Keratinocyte (primary cell): Measurements from ENCODE around the gene KRTAP12-1. TPM values are rescaled to one million over a fixed set of nuclear protein-coding genes. Genes with fewer than 3 reads are reported as not detected.

Experiments used
- DNase-seq: peaks from one replicate; pipeline ENCODE4 v3.0.0-alpha.2; 2011; ENCODE audit warnings: low read depth, missing footprints, low spot score
- FAIRE-seq: peaks from 2 replicates; lab custom pipeline; 2011; peaks lifted over from hg19 to GRCh38; lab: Jason Lieb, UNC
- H2AFZ ChIP-seq: 2 replicates; pipeline ENCODE4 v1.6.0; 2012; ENCODE audit warnings: low read length, control low read depth, inconsistent platforms; ENCODE audit not compliant: control insufficient read depth
- H3K27ac ChIP-seq: 2 replicates; pipeline ENCODE4 v1.5.1; 2011; ENCODE audit warnings: low read length; ENCODE audit not compliant: control insufficient read depth, insufficient read depth
- H3K27me3 ChIP-seq: 3 replicates; pipeline ENCODE4 v1.6.0; 2011; ENCODE audit warnings: low read length; ENCODE audit not compliant: control insufficient read depth, insufficient read depth; ENCODE audit errors: extremely low read depth
- H3K36me3 ChIP-seq, 2 experiments: 2 replicates in 1 of 2; 3 replicates in 1 of 2; pipeline ENCODE4 v1.5.1; 2011; ENCODE audit warnings: low read length in 2 of 2, mild to moderate bottlenecking in 1 of 2; ENCODE audit not compliant: control insufficient read depth in 2 of 2, insufficient read depth in 2 of 2; ENCODE audit errors: extremely low read depth in 1 of 2
- H3K4me1 ChIP-seq: 3 replicates; pipeline ENCODE4 v1.5.1; 2011; ENCODE audit warnings: low read length; ENCODE audit not compliant: control insufficient read depth, insufficient read depth; ENCODE audit errors: extremely low read depth
- H3K4me2 ChIP-seq: 3 replicates; pipeline ENCODE4 v1.6.0; 2011; ENCODE audit warnings: low read depth, low read length; ENCODE audit not compliant: control insufficient read depth, insufficient read depth; ENCODE audit errors: extremely low read depth
- H3K4me3 ChIP-seq, 3 experiments: fragments of 200-600 bp in 1 of 3; sonication (generic) in 1 of 3; 2 replicates in 2 of 3; 3 replicates in 1 of 3; pipeline ENCODE4 v1.5.1; 2011 to 2016; ENCODE audit warnings: low read length in 3 of 3, mild to moderate bottlenecking in 3 of 3, control low read depth in 2 of 3, inconsistent platforms in 1 of 3, low read depth in 1 of 3, mixed read lengths in 1 of 3, mixed run types in 1 of 3, moderate library complexity in 1 of 3; ENCODE audit not compliant: control insufficient read depth in 2 of 3, insufficient read depth in 2 of 3; ENCODE audit errors: extremely low read depth in 1 of 3
- H3K79me2 ChIP-seq: 2 replicates; pipeline ENCODE4 v1.6.0; 2012; ENCODE audit warnings: low read length; ENCODE audit not compliant: control insufficient read depth, insufficient read depth
- H3K9ac ChIP-seq: 3 replicates; pipeline ENCODE4 v1.6.0; 2011; ENCODE audit warnings: low read length; ENCODE audit not compliant: control insufficient read depth, insufficient read depth; ENCODE audit errors: extremely low read depth
- H3K9me1 ChIP-seq: 3 replicates; pipeline ENCODE4 v1.6.0; 2011; ENCODE audit warnings: low read length; ENCODE audit not compliant: control insufficient read depth, insufficient read depth; ENCODE audit errors: extremely low read depth
- H3K9me3 ChIP-seq: 2 replicates; pipeline ENCODE4 v1.5.1; 2012; ENCODE audit warnings: low read depth, low read length; ENCODE audit not compliant: control insufficient read depth
- H4K20me1 ChIP-seq: 3 replicates; pipeline ENCODE4 v1.6.0; 2011; ENCODE audit warnings: low read length; ENCODE audit not compliant: control insufficient read depth, insufficient read depth; ENCODE audit errors: extremely low read depth
- CTCF ChIP-seq, 3 experiments: IDR thresholded peaks in 1 of 3; conservative IDR thresholded peaks in 1 of 3; optimal IDR thresholded peaks in 1 of 3; 2 replicates in 2 of 3; 3 replicates in 1 of 3; pipeline versions ENCODE3 to v1.5.1; 2011; ENCODE audit warnings: low read length in 3 of 3, mild to moderate bottlenecking in 3 of 3, moderate library complexity in 2 of 3, control low read depth in 1 of 3, inconsistent platforms in 1 of 3; ENCODE audit not compliant: insufficient read depth in 2 of 3; ENCODE audit errors: extremely low read depth in 1 of 3
- EZH2 ChIP-seq: IDR thresholded peaks from one replicate; pipeline ENCODE4 v1.6.1; 2012; ENCODE audit warnings: inconsistent platforms, mild to moderate bottlenecking, low read length, moderate library complexity
- dilution Hi-C: fragments of 300-500 bp; cut with MboI; formaldehyde crosslinking; loops from one replicate; pipeline ENCODE4 v1.7.0; 2020; ENCODE audit warnings: low sequenced_read_pairs; ENCODE audit not compliant: extremely low pct_ligation_motif_present
- polyA plus RNA-seq, 5 experiments: library from polyadenylated mRNA; depleted of rRNA in 3 of 5; stranded (reverse) in 3 of 5; stranded (forward) in 1 of 5; unstranded in 1 of 5; fragments of >200 nt; gene quantifications; 1 replicate in 1 of 5; 2 replicates in 3 of 5; 3 replicates in 1 of 5; pipeline versions ENCODE4 v1.2.1 to v1.2.3, GENCODE V29; 2011 to 2012; ENCODE audit warnings: missing spikeins in 2 of 5, low read depth in 1 of 5, low replicate concordance in 1 of 5

KRTAP12-1 gene
- polyA plus RNA-seq, 1 donor (not counting 4 experiments of a cell fraction or from before 2014, with no cell fraction given): not detected

DNA sequence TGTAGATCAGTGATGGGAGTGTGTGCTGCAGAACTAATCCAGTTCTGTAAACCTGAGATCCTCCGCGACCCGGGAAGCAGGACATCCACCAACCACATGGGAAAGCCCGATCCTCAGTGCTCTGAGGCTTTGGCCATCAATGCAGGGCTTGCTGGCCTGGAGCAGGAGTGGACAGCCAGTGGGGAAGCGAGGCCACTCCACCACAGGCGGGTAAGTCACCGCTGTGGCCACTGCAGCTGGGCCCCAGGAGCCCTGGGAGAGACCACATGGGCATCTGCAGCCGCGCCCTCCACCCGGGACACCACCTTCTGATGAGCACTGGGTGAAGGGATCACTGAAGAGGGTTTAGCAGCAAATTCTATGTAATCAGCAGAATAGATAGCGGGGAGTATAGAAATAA, 811 bp downstream of the KRTAP12-1 start:
- H3K9me3 ChIP-seq: no peaks in the 10 kb centered on the region
- no peak for TF ChIP-seq EZH2
- TF ChIP-seq CTCF (optimal IDR thresholded peaks at IDR 0.05 in 1 of 3, IDR thresholded peaks at IDR 0.05 in 1 of 3, conservative IDR thresholded peaks at IDR 0.05 in 1 of 3; ENCODE audit: extremely low read depth in 1 of 3, insufficient read depth in 2 of 3, low read length in 3 of 3): no peak
- DNase-seq (no peak), FAIRE-seq (no peak)
- no peaks in the 10 kb centered on the region for H3K4me1 ChIP-seq
- H2AFZ ChIP-seq: no peak overlapping the region
- H3K9me1 ChIP-seq: no peaks in the 10 kb centered on the region
- no peaks in the 10 kb centered on the region for H3K79me2 ChIP-seq
- no peaks in the 10 kb centered on the region for H4K20me1 ChIP-seq
- no peaks in the 10 kb centered on the region for H3K27me3 ChIP-seq
- dilution Hi-C loops: no loop called here
- no peak overlapping the region for H3K4me2 ChIP-seq
- H3K36me3 ChIP-seq: no peaks in the 10 kb centered on the region
- H3K9ac ChIP-seq: no peak overlapping the region
- no peak overlapping the region for H3K27ac ChIP-seq
- H3K4me3 ChIP-seq: no peak overlapping the region

DNA sequence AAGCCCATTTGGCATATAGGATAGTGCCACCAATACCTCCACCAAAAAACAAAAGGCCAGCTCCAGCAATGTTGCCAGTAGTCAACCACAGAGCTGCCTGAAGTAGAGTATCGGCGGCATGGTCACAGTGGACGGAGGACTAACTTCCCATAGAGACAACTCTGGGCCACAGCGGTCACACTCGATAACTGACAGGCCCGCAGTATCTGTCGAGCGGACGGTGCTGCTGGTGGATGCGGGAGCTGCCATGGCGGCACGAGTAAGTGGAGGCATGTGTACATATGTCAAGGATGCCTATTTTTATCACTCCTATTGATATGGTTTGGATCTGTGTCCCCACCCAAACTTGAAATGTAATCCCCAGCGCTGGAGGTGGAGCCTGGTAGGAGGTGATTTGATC, 4.1 kb downstream of the KRTAP12-1 start:
- Histone ChIP-seq H3K4me3 (no peak overlapping the region), H4K20me1 (no peaks in the 10 kb centered on the region), H3K27ac (no peak overlapping the region), H3K9me3 (no peaks in the 10 kb centered on the region), H3K9me1 (no peaks in the 10 kb centered on the region), H3K36me3 (no peaks in the 10 kb centered on the region), H3K27me3 (peaks cover 2% of the 10 kb centered on the region), H2AFZ (no peak overlapping the region), H3K9ac (no peak overlapping the region), H3K4me1 (no peaks in the 10 kb centered on the region), H3K79me2 (no peaks in the 10 kb centered on the region), H3K4me2 (no peak overlapping the region)
- no peak for FAIRE-seq
- TF ChIP-seq CTCF (optimal IDR thresholded peaks at IDR 0.05 in 1 of 3, IDR thresholded peaks at IDR 0.05 in 1 of 3, conservative IDR thresholded peaks at IDR 0.05 in 1 of 3; ENCODE audit: extremely low read depth in 1 of 3, insufficient read depth in 2 of 3, low read length in 3 of 3) (no peak), EZH2 (no peak)
- dilution Hi-C loops: no loop called here
- no peak for DNase-seq
